T-helper 17 cell (primary cell): ENCODE results near the gene ANAPC7. TPM values are rescaled to one million over a fixed set of nuclear protein-coding genes. Genes with fewer than 3 reads are reported as not detected.
"Not testable (repeated sequence)": the region's sequence is repeated elsewhere in the genome, so short reads cannot be mapped to it uniquely, and the experiment has no call there.

Source experiments
- ATAC-seq: fragments of 150-1000 bp; cut with Tn5 transposase; 2 replicates; pipeline ENCODE4 v1.10.0; 2021; ENCODE audit warnings: mild to moderate bottlenecking, moderate library complexity
- DNase-seq, 3 donors: peaks; one replicate each; pipeline versions ENCODE4 v3.0.0 to v3.0.0-alpha.2; 2020 to 2021
- H3K9me3 ChIP-seq: one replicate; pipeline ENCODE4 v1.7.0; 2013; ENCODE audit warnings: low read length, mild to moderate bottlenecking; ENCODE audit not compliant: control insufficient read depth, poor library complexity, severe bottlenecking
- H3K27ac Mint-ChIP-seq: one replicate; pipeline ENCODE4 v1.8.0; 2022; ENCODE audit warnings: mild to moderate bottlenecking, moderate library complexity, mixed read lengths
- H3K27me3 Mint-ChIP-seq: one replicate; pipeline ENCODE4 v1.8.0; 2022; ENCODE audit warnings: mixed read lengths
- H3K36me3 Mint-ChIP-seq: one replicate; pipeline ENCODE4 v1.8.0; 2022; ENCODE audit warnings: low read depth, mixed read lengths
- H3K4me1 Mint-ChIP-seq: one replicate; pipeline ENCODE4 v1.8.0; 2022; ENCODE audit warnings: mild to moderate bottlenecking, mixed read lengths
- H3K4me3 Mint-ChIP-seq: one replicate; pipeline ENCODE4 v1.8.0; 2022; ENCODE audit warnings: mild to moderate bottlenecking, moderate library complexity, mixed read lengths
- total RNA-seq, 4 donors: library from RNA in 2 of 4; stranded (reverse) in 2 of 4; gene quantifications; one replicate each; pipeline ENCODE4 v1.2.3 and lab custom pipeline; 2022 to 2026

ANAPC7 gene, protein sequence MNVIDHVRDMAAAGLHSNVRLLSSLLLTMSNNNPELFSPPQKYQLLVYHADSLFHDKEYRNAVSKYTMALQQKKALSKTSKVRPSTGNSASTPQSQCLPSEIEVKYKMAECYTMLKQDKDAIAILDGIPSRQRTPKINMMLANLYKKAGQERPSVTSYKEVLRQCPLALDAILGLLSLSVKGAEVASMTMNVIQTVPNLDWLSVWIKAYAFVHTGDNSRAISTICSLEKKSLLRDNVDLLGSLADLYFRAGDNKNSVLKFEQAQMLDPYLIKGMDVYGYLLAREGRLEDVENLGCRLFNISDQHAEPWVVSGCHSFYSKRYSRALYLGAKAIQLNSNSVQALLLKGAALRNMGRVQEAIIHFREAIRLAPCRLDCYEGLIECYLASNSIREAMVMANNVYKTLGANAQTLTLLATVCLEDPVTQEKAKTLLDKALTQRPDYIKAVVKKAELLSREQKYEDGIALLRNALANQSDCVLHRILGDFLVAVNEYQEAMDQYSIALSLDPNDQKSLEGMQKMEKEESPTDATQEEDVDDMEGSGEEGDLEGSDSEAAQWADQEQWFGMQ
- total RNA-seq (10 to 100 TPM; 40.1 to 42.6 TPM), total RNA-seq (lab: John Stamatoyannopoulos, UW) (26.5 to 60.7 reads per million in 2 donors)

DNA sequence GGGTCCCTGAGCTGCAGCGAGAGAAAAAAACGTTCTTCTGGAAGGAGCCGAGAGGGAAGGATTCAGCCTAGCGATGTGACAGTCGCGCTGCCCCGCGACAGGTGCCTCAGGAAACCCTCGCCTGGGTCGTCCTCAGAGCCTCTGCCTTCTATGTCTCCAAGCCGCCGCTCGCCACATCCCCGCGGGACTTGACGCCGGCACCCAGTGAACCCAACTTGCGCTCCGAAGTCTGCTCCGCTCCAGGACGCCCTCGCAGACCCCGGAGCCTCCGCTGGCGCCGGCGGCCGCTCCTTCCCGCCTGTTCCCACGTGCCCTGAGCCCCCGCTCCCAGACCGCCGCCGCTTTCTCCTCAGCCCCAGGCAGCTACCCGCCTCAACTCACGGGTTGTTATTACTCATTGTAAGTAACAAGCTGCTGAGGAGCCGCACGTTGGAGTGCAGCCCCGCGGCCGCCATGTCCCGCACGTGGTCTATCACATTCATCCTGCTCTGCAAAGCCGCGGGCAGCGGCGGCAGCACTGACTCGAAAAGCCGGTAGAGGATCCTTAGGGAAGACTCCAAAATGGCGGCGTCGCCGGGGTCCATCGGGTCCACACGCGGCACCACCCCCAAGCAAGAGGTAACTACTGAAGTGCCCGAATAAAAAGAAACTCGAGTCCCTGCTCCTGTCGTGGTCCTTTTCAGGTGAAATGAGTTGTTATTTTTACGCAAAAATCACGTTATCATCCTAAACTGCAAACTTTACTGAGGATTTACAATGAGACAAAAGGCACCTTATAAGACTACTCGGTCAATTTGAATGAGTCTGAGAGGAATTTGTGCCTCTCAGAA is at the start of gene ANAPC7:
ANAPC7 (minus strand) TSS at position 563 of the 830 bp plus-strand sequence; CDS start at position 482, 81 bp downstream.
- ATAC-seq (peak; percentile 93), DNase-seq (peak; percentile 76 to 85 (median 81))
- peak within 1 kb of the TSS; percentile 100 for H3K4me3 Mint-ChIP-seq
- peaks cover 3% of the 10 kb centered on the region for H3K36me3 Mint-ChIP-seq
- peak within 1 kb of the TSS; percentile 98 for H3K27ac Mint-ChIP-seq
- H3K9me3 ChIP-seq, result no peaks in the 10 kb centered on the region
- no peaks in the 10 kb centered on the region for H3K27me3 Mint-ChIP-seq
- peaks cover 11% of the 10 kb centered on the region for H3K4me1 Mint-ChIP-seq

DNA sequence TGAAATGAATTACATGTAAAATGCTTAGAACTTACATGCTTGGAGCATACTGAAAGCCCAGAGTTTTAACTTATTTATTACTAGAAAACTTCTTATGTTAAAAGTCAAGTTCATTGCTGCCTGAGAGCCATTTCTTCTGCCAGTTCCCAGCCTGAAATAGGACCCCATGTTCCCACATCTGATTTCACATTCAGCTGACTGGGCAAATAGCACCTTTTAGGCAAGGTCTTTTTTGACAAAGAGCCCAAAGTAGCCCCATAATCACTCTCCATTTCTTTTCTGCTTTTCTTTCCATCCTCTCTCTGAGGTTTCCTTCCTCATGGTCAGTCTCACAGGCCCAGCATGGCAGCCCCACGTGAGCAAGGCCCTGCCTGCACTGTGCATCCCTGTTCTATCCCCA is 47.8 kb upstream of the ANAPC7 start:
- H3K27me3 Mint-ChIP-seq, result no peaks in the 10 kb centered on the region
- H3K4me1 Mint-ChIP-seq, result peaks cover 22% of the 10 kb centered on the region
- DNase-seq (no peak), ATAC-seq (no peak)
- H3K27ac Mint-ChIP-seq, result peak overlapping the region; percentile 99
- H3K4me3 Mint-ChIP-seq, result peak overlapping the region; percentile 56
- H3K36me3 Mint-ChIP-seq, result peaks cover 3% of the 10 kb centered on the region
- H3K9me3 ChIP-seq, result no peaks in the 10 kb centered on the region

DNA sequence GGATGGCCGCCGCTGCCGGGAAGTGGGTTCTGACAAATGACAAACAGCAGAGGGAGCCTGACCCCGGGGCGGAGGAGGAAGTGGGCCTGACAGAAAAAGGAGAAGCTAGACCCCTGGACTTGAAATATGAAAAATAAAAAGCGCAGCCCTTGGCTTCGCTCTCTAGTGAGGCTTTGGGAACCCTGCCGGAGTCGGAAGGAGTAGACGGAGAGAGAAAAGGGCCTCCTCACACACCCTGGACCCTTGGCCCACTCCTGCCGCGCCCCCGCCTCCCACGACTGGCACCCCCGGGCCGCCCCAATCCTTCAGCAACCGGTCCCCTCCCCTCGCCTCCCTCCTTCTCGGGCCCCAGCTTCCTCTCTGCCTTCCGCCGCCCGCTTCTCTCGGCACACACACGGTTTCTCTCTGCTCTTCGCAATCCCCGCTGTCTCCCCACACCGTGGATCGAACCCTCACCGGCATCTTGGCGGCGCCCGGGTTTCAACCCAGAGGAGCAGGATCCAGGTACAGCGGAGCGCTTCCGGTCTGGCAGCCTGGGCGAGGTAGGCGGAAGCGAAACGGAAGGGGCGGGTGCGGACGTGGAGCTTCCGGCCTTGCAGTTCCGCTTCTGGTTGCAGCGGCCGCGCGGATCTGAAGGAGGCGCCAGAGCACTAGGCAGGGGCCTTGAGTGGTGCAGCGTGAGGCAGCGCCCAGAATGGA is 46.4 kb upstream of the ANAPC7 start, which contains the start of gene ARPC3:
ARPC3 (minus strand) TSS at position 539 of the 699 bp plus-strand sequence; CDS start at position 462, 77 bp downstream.
- H3K4me1 Mint-ChIP-seq, result peaks cover 27% of the 10 kb centered on the region
- H3K27me3 Mint-ChIP-seq, result no peaks in the 10 kb centered on the region
- peak; percentile 96 for ATAC-seq
- H3K4me3 Mint-ChIP-seq, result peak within 1 kb of the TSS; percentile 100
- no peaks in the 10 kb centered on the region for H3K9me3 ChIP-seq
- peak; percentile 91 to 92 (median 91) for DNase-seq
- peaks cover 3% of the 10 kb centered on the region for H3K36me3 Mint-ChIP-seq
- peak within 1 kb of the TSS; percentile 99 for H3K27ac Mint-ChIP-seq

DNA sequence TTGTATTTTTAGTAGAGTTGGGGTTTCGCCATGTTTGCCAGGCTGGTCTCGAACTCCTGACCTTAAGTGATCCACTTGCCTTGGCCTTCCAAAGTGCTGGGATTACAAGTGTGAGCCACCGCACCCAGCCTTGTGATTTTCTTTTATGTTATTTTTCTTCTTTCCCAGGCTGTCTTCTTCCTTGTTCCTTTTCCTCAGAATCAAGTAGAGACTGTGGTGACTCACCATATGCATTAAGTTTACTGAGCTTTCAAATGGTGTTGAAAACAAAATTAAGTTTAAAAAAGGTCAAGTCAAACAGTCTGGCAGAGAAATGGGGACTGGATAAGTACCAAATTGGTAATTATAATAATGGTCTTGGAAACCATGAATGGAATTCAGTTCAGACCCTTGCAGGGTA is 40.9 kb upstream of the ANAPC7 start:
- ATAC-seq (no peak), DNase-seq (no peak)
- Mint-ChIP-seq H3K27me3 (no peaks in the 10 kb centered on the region), H3K27ac (peak overlapping the region; percentile 57), H3K4me3 (no peak overlapping the region), H3K4me1 (peaks cover 18% of the 10 kb centered on the region), H3K36me3 (no peaks in the 10 kb centered on the region)
- H3K9me3 ChIP-seq, result no peaks in the 10 kb centered on the region

DNA sequence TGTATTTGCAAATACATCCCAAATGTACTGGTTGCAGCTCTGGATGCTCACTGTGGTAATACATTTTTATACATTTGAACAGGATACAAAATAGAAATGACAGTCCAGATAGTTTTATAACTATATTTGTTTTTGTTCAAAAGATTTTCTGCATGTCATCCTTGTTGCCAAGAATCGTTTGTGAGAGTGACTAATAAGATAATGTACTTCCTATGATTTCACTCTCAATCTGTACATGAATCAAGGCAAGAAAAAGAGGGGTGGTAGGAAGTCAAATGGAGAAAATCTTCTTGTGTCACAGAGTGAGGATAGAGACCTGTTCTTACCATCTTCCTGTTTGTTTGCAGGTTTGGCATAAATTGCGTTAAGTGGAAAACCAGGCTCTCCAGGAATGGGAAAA is 32.7 kb upstream of the ANAPC7 start:
- Mint-ChIP-seq H3K27me3 (no peaks in the 10 kb centered on the region), H3K36me3 (no peaks in the 10 kb centered on the region), H3K4me3 (no peak overlapping the region), H3K4me1 (peaks cover 5% of the 10 kb centered on the region), H3K27ac (peak overlapping the region; percentile 4)
- no peak for DNase-seq
- no peaks in the 10 kb centered on the region for H3K9me3 ChIP-seq
- ATAC-seq, result no peak

DNA sequence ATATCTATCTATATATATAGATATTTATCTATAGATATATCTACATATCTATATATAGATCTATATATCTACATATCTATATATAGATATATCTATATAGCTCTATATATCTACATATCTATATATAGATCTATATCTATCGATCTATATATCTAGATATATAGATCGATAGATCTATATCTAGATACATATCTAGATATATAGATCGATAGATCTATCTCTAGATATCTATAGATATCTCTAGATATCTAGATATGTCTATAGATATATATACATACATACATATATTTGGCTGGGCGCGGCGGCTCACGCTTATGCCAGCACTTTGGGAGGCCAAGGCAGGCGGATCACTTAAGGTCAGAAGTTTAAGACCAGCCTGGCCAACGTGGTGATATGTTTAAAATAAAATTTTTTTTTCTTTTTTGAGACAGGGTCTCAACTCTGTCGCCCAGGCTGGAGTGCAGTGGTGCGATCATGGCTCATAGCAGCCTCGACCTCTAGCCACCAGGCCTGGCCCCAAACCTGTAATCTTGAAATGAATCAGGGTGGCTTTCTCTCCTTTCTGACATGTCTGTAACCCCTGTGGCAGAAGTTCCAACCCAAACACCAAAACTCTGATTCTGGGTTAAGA is 28.6 kb upstream of the ANAPC7 start:
- Mint-ChIP-seq H3K36me3 (no peaks in the 10 kb centered on the region), H3K27ac (peak overlapping the region; percentile 96), H3K27me3 (no peaks in the 10 kb centered on the region), H3K4me1 (peaks cover 3% of the 10 kb centered on the region), H3K4me3 (no peak overlapping the region)
- DNase-seq (no peak), ATAC-seq (no peak)
- no peaks in the 10 kb centered on the region for H3K9me3 ChIP-seq

DNA sequence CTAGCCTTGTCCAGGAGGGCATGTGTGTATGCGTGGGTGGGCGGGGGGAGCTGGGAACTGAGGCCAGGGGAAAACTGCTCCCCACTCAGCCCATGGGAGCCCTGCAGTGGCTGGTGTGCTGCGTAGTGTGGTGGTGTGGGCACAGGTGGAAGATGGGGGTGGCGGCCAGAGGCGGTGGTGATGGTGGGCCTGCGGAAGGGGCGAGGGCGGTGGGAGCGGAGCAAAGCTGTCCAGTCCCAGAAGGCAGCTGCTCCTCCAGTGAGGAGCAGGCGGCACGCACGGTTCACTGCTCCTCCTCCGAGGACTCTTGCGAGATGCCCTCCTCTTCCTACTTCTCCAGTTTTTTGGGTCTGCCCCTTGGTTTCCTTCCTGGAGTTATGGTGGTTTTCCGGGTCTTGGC is 26.2 kb upstream of the ANAPC7 start:
- H3K4me1 Mint-ChIP-seq, result not testable (repeated sequence)

DNA sequence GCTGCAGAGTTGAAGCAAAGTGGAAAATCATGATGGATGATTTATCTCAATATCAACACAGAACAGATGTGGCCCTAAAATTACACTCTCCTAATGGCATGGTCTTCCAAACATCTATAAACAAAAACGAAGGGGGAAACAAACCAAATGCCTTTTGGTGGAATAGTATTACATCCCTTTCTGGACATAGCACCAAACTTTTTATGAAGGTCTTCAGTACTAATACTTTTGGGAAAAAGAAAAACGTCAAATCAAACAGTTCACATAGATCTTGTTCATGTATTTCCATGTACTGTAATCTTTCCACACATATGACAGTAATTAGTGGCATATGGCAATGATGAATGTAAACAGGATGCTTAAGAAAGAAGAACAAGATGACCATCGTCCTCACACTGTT is 22.9 kb upstream of the ANAPC7 start:
- H3K36me3 Mint-ChIP-seq, result no peaks in the 10 kb centered on the region
- no peak overlapping the region for H3K27ac Mint-ChIP-seq
- ATAC-seq (no peak), DNase-seq (no peak)
- no peaks in the 10 kb centered on the region for H3K9me3 ChIP-seq
- peaks cover 4% of the 10 kb centered on the region for H3K27me3 Mint-ChIP-seq
- no peak overlapping the region for H3K4me3 Mint-ChIP-seq
- peaks cover 1% of the 10 kb centered on the region for H3K4me1 Mint-ChIP-seq

More for the DNA sequence above, 26.2 kb upstream of the ANAPC7 start:
- ATAC-seq, H3K36me3 Mint-ChIP-seq, H3K9me3 ChIP-seq, DNase-seq, H3K27me3 Mint-ChIP-seq, H3K4me3 Mint-ChIP-seq: not testable (repeated sequence)
- peak overlapping the region; percentile 73 for H3K27ac Mint-ChIP-seq

DNA sequence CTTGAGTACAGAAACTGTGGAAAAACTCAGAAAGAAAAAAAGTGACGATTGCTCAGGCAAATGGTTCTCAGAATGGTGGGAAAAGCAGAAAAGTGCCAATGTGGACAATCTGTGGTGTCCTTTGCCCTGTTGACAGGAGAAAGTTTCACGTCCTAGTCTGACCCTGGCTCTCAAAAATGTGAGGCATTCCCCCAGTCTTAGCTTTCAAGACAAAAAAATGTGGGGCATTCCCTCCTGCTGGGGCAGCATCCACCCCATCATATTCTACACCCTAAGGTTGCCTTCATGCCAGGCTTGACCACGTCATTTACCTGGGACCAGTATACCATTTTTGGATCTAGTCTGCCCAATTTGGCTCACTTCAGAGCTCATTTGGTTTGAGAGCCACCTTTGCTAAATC is 20.7 kb upstream of the ANAPC7 start:
- ATAC-seq (no peak), DNase-seq (no peak)
- H3K27me3 Mint-ChIP-seq, result peaks cover 4% of the 10 kb centered on the region
- no peaks in the 10 kb centered on the region for H3K36me3 Mint-ChIP-seq
- H3K4me1 Mint-ChIP-seq, result no peaks in the 10 kb centered on the region
- no peaks in the 10 kb centered on the region for H3K9me3 ChIP-seq
- H3K4me3 Mint-ChIP-seq, result no peak overlapping the region
- no peak overlapping the region for H3K27ac Mint-ChIP-seq

DNA sequence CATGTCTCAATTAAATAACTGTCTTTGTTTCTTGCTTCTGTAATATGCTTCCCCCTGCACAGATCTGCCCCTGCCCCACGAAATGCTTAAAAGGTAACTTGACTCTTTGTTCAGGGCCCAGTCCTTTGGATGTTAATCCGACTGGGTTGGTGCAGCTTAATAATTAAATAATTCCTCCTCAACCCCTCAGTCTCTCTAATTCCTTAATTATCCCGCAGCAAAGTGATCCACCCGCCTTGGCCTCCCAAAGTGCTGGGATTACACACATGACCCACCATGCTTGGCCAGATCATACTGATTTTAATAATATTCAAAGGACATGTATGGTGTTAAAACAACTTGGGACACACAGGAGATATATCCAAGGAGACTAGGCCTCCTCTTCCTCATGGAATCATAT is 18.2 kb upstream of the ANAPC7 start:
- no peak for ATAC-seq
- DNase-seq, result no peak
- no peaks in the 10 kb centered on the region for H3K4me1 Mint-ChIP-seq

DNA sequence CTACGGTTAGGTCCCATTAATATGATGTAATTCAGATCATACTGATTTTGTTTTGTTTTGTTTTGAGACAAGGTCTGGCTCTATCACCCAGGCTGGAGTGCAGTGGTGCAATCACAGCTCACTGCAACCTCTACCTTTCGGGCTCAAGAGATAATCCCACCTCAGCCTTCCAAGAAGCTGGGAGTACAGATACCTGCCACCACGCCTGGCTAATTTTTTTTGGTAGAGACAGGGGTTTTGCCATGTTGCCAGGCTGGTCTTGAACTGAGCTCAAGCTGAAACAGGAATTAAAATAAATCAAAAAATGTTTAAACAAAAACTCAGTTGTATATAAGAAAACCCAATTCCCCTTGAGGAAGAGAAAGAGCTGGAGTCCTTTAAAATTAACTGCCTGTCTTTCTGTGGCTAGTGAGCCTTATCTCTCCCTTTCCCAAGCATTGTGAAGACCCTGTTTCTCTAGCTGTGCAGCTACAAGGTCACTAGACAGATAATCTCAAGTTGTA is 17.7 kb upstream of the ANAPC7 start:
- DNase-seq (no peak), ATAC-seq (no peak)
- Mint-ChIP-seq H3K27ac (no peak overlapping the region), H3K4me3 (no peak overlapping the region), H3K27me3 (peaks cover 4% of the 10 kb centered on the region), H3K4me1 (no peaks in the 10 kb centered on the region), H3K36me3 (no peaks in the 10 kb centered on the region)
- no peaks in the 10 kb centered on the region for H3K9me3 ChIP-seq

More for the DNA sequence above, 18.2 kb upstream of the ANAPC7 start:
- no peak overlapping the region for H3K4me3 Mint-ChIP-seq
- no peaks in the 10 kb centered on the region for H3K36me3 Mint-ChIP-seq
- H3K27me3 Mint-ChIP-seq, result peaks cover 4% of the 10 kb centered on the region
- no peak overlapping the region for H3K27ac Mint-ChIP-seq
- no peaks in the 10 kb centered on the region for H3K9me3 ChIP-seq

DNA sequence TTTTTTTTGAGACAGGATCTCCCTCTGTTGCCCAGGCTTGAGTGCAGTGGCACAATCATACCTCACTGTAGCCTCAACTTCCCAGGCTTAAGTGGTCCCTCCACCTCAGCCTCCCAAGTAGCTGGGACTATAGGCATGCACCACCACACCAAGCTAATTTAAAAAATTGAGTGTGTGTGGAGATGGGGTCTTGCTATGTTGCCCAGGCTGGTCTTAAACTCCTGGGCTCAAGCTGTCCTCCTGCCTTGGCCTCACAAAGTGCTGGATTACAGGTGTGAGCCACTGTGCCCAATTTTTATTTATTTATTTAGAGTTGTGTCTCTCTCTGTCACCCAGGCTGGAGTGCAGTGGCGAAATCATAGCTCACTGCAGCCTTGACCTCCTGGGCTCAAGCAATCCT is 17.1 kb upstream of the ANAPC7 start:
- not testable (repeated sequence) for DNase-seq, H3K27ac Mint-ChIP-seq, H3K27me3 Mint-ChIP-seq, H3K4me1 Mint-ChIP-seq, H3K36me3 Mint-ChIP-seq, ATAC-seq, H3K9me3 ChIP-seq, H3K4me3 Mint-ChIP-seq
